HepG2 (cell line): Measurements from ENCODE around the gene ZDHHC14.

Experiments
- CTCF ChIP-seq: sonication (generic); formaldehyde crosslinking; IDR thresholded peaks from 2 replicates; pipeline ENCODE4 v1.5.0; 2020; ENCODE audit warnings: mild to moderate bottlenecking, missing genetic modification reagents, moderate library complexity
- DR1 ChIP-seq: sonication (generic); formaldehyde crosslinking; IDR thresholded peaks from 2 replicates; pipeline ENCODE4 v1.8.0; 2021; ENCODE audit warnings: mild to moderate bottlenecking, missing genetic modification reagents, inconsistent platforms
- MYC ChIP-seq: sonication (generic); formaldehyde crosslinking; IDR thresholded peaks from 2 replicates; pipeline ENCODE4 v1.9.0; 2021; ENCODE audit warnings: missing genetic modification reagents, borderline replicate concordance
- NR2F2 ChIP-seq: IDR thresholded peaks from 2 replicates; pipeline ENCODE4 v1.6.1; 2012; ENCODE audit warnings: low read depth, inconsistent platforms, borderline replicate concordance
- ZNF235 ChIP-seq: sonication (generic); formaldehyde crosslinking; IDR thresholded peaks from 2 replicates; pipeline ENCODE4 v1.8.1; 2023; ENCODE audit warnings: mild to moderate bottlenecking, missing genetic modification reagents, borderline replicate concordance
- ZNF616 ChIP-seq: sonication (generic); formaldehyde crosslinking; IDR thresholded peaks from 2 replicates; pipeline ENCODE4 v1.5.0; 2020; ENCODE audit warnings: low read depth, mild to moderate bottlenecking, missing genetic modification reagents
- ZNF746 ChIP-seq: sonication (generic); formaldehyde crosslinking; IDR thresholded peaks from 2 replicates; pipeline ENCODE4 v1.8.0; 2022; ENCODE audit warnings: mild to moderate bottlenecking, missing genetic modification reagents
- TF ChIP-seq, protein P1 (sequence below): sonication (generic); formaldehyde crosslinking; IDR thresholded peaks from 2 replicates; pipeline ENCODE4 v1.4.0; 2020; ENCODE audit warnings: missing genetic modification reagents
- TF ChIP-seq, protein P2 (sequence below): sonication (generic); formaldehyde crosslinking; IDR thresholded peaks from 2 replicates; pipeline ENCODE4 v1.4.0; 2020; ENCODE audit warnings: missing genetic modification reagents, mild to moderate bottlenecking, borderline replicate concordance

- TF ChIP-seq ZNF235 (CRISPR knock-in tag) (no peak), MYC (CRISPR knock-in tag) (no peak), DR1 (CRISPR knock-in tag) (no peak), ZNF746 (no peak), CTCF (peak; percentile 46), NR2F2 (no peak), ZNF616 (CRISPR knock-in tag) (no peak)
- TF ChIP-seq, protein P1, sequence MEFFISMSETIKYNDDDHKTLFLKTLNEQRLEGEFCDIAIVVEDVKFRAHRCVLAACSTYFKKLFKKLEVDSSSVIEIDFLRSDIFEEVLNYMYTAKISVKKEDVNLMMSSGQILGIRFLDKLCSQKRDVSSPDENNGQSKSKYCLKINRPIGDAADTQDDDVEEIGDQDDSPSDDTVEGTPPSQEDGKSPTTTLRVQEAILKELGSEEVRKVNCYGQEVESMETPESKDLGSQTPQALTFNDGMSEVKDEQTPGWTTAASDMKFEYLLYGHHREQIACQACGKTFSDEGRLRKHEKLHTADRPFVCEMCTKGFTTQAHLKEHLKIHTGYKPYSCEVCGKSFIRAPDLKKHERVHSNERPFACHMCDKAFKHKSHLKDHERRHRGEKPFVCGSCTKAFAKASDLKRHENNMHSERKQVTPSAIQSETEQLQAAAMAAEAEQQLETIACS (CRISPR knock-in tag): no peak
- TF ChIP-seq, protein P2, sequence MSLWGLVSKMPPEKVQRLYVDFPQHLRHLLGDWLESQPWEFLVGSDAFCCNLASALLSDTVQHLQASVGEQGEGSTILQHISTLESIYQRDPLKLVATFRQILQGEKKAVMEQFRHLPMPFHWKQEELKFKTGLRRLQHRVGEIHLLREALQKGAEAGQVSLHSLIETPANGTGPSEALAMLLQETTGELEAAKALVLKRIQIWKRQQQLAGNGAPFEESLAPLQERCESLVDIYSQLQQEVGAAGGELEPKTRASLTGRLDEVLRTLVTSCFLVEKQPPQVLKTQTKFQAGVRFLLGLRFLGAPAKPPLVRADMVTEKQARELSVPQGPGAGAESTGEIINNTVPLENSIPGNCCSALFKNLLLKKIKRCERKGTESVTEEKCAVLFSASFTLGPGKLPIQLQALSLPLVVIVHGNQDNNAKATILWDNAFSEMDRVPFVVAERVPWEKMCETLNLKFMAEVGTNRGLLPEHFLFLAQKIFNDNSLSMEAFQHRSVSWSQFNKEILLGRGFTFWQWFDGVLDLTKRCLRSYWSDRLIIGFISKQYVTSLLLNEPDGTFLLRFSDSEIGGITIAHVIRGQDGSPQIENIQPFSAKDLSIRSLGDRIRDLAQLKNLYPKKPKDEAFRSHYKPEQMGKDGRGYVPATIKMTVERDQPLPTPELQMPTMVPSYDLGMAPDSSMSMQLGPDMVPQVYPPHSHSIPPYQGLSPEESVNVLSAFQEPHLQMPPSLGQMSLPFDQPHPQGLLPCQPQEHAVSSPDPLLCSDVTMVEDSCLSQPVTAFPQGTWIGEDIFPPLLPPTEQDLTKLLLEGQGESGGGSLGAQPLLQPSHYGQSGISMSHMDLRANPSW (CRISPR knock-in tag): no peak
Measured at GRCh38 chr6:157688960-157689599, 308.1 kb downstream of the ZDHHC14 start.
